Measurements from ENCODE around the gene IL4I1.

- TF ChIP-seq CTCF (IDR thresholded peaks at IDR 0.05) = no peak
- TF ChIP-seq, protein P1, sequence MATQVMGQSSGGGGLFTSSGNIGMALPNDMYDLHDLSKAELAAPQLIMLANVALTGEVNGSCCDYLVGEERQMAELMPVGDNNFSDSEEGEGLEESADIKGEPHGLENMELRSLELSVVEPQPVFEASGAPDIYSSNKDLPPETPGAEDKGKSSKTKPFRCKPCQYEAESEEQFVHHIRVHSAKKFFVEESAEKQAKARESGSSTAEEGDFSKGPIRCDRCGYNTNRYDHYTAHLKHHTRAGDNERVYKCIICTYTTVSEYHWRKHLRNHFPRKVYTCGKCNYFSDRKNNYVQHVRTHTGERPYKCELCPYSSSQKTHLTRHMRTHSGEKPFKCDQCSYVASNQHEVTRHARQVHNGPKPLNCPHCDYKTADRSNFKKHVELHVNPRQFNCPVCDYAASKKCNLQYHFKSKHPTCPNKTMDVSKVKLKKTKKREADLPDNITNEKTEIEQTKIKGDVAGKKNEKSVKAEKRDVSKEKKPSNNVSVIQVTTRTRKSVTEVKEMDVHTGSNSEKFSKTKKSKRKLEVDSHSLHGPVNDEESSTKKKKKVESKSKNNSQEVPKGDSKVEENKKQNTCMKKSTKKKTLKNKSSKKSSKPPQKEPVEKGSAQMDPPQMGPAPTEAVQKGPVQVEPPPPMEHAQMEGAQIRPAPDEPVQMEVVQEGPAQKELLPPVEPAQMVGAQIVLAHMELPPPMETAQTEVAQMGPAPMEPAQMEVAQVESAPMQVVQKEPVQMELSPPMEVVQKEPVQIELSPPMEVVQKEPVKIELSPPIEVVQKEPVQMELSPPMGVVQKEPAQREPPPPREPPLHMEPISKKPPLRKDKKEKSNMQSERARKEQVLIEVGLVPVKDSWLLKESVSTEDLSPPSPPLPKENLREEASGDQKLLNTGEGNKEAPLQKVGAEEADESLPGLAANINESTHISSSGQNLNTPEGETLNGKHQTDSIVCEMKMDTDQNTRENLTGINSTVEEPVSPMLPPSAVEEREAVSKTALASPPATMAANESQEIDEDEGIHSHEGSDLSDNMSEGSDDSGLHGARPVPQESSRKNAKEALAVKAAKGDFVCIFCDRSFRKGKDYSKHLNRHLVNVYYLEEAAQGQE (IDR thresholded peaks at IDR 0.05; ENCODE audit: insufficient read depth in 1 of 2, low read depth in 2 of 2, low read length in 1 of 2) = no peak
- no peak for TF ChIP-seq TCF7L2 (IDR thresholded peaks at IDR 0.05; ENCODE audit: low read depth, low read length)
Measured at GRCh38 chr19:49844138-49845095, 52.3 kb downstream of the IL4I1 start.

All from Panc1 (cell line).